Measurements from ENCODE around the gene KCNJ5.
A peak's percentile ranks its signal among the peaks of the same experiment; 100 is the strongest.

KCNJ5 gene

DNA sequence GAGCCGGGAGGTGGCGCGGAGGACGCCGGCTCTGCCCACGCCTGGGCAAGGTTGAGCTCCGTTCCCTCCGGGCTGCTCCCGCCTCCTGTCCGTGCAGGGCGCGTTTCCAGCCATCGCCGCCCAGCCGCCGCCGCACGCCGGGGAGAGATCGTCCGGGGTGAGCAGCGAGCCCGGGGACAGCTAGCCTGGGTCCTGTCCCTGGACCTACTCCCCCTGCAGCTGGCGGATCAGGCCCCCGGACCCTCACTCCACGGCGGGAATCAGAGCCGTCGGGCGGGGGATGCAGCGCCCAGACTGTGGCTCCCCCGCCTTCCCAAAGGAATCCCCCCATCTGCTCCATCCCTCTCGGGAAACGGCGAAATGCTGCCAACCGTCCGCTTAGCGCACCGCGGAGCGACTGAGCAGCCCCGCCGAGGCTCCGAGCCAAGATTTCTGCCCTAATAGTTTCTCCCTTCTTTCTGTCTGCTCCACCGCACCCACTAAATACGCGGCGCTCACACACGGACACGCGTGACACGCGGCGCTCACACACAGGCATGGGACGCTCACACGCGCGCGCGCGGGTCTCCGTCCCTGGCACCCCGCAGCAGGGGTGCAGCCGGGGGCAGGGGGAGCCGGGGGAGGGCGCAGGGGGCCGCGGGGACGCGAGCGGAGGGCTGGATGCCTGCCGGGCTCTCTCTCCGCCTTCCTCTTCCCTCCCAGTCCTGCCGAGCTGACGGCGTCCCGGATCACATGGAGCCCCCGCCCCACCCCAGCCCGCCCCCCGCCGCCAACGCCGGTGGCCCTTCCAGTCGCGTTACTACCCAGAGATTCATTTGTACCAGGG lies at the start of gene KCNJ5:
Gene KCNJ5 (plus strand): TSS at position 814 of the 826 bp plus-strand sequence. CDS start 19,918 bp downstream, outside the sequence.
- H3K4me3 ChIP-seq (ENCODE audit: low read length in 2 of 2) = peak within 1 kb of the TSS; percentile 60 to 62
- peak within 1 kb of the TSS in 1 of 2 donors; percentile 11 for H3K9ac ChIP-seq (ENCODE audit: low read depth in 1 of 2, low read length in 2 of 2)
- peaks cover 14 to 20% of the 10 kb centered on the region in 2 donors for H3K27me3 ChIP-seq (ENCODE audit: control insufficient read depth in 2 of 2, insufficient read depth in 2 of 2, low read length in 2 of 2)
- peaks cover 10 to 17% of the 10 kb centered on the region in 2 donors for H3K4me1 ChIP-seq (ENCODE audit: control insufficient read depth in 2 of 2, insufficient read depth in 2 of 2, low read length in 2 of 2)
- no peaks in the 10 kb centered on the region for H3K9me3 ChIP-seq (ENCODE audit: control insufficient read depth in 2 of 2, low read length in 2 of 2)
- H3K36me3 ChIP-seq (ENCODE audit: control insufficient read depth in 2 of 2, insufficient read depth in 2 of 2, low read length in 2 of 2) = no peaks in the 10 kb centered on the region
- no peak within 1 kb of the TSS for H3K27ac ChIP-seq (ENCODE audit: low read depth in 2 of 2, low read length in 2 of 2)

DNA sequence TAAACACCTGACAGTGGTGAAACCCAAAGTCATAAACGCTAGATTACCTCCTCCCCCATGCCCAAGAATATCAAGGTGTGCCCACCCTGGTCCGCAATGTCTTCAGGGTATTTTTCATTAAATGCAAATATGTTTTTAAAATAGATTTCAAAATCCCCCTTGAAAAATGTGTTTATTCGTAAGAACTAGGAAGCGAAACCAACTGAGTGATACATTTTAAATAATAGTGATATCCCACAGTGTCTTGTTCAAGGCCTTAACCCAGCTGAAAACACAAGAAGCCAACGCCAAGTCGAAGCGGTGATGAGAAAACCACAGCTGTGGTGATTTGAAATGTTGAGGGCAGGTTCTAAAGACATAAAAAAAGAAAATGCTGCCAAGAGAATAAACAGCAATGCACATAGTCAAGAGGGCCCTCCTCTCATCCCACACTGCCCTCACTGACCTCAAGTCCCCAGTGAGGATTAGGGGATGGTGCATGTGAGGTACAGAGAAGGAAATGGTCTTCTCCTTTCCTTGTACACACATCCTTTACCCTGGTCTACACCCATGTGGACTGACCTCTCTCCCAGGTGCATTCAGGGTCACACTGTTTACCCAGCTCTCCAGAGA lies 49.6 kb upstream of the KCNJ5 start:
- H3K4me1 ChIP-seq (ENCODE audit: control insufficient read depth in 2 of 2, insufficient read depth in 2 of 2, low read length in 2 of 2) = no peaks in the 10 kb centered on the region
- H3K36me3 ChIP-seq (ENCODE audit: control insufficient read depth in 2 of 2, insufficient read depth in 2 of 2, low read length in 2 of 2) = no peaks in the 10 kb centered on the region
- H3K9me3 ChIP-seq (ENCODE audit: control insufficient read depth in 2 of 2, low read length in 2 of 2) = no peaks in the 10 kb centered on the region
- H3K4me3 ChIP-seq (ENCODE audit: low read length in 2 of 2) = no peak overlapping the region
- H3K27ac ChIP-seq (ENCODE audit: low read depth in 2 of 2, low read length in 2 of 2) = peak overlapping the region in 1 of 2 donors; percentile 6
- H3K27me3 ChIP-seq (ENCODE audit: control insufficient read depth in 2 of 2, insufficient read depth in 2 of 2, low read length in 2 of 2) = no peaks in the 10 kb centered on the region
- no peak overlapping the region for H3K9ac ChIP-seq (ENCODE audit: low read depth in 1 of 2, low read length in 2 of 2)

DNA sequence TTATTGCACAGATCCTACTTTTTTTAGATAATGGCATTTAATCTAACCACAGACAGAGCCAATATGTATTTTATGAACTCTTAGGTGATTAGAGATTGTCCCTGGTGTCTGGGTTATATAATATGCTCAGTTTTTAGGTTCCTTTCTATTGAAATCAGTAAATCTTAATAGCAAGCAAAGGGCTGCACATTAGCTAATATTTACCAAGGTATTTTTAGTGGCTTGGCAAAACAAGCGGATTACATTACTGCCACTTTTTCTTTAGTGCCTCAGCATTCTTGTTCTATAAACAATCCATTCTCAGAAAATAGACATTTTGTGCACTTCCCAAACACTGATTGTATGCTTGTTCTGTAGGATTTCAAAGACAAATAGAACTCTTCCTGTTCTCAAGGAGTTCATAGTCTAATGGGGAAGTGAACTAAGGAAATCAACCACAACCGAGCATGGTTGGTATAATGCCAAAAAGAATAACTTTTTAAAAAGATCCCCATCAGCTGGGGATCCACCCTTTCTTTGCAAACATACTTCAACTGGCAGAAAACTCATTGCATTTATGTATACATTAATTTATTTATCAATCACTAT lies 47.9 kb upstream of the KCNJ5 start:
- Histone ChIP-seq H3K36me3 (ENCODE audit: control insufficient read depth in 2 of 2, insufficient read depth in 2 of 2, low read length in 2 of 2) (no peaks in the 10 kb centered on the region), H3K4me1 (ENCODE audit: control insufficient read depth in 2 of 2, insufficient read depth in 2 of 2, low read length in 2 of 2) (no peaks in the 10 kb centered on the region), H3K4me3 (ENCODE audit: low read length in 2 of 2) (no peak overlapping the region), H3K27me3 (ENCODE audit: control insufficient read depth in 2 of 2, insufficient read depth in 2 of 2, low read length in 2 of 2) (no peaks in the 10 kb centered on the region), H3K27ac (ENCODE audit: low read depth in 2 of 2, low read length in 2 of 2) (no peak overlapping the region), H3K9me3 (ENCODE audit: control insufficient read depth in 2 of 2, low read length in 2 of 2) (no peaks in the 10 kb centered on the region), H3K9ac (ENCODE audit: low read depth in 1 of 2, low read length in 2 of 2) (no peak overlapping the region)

DNA sequence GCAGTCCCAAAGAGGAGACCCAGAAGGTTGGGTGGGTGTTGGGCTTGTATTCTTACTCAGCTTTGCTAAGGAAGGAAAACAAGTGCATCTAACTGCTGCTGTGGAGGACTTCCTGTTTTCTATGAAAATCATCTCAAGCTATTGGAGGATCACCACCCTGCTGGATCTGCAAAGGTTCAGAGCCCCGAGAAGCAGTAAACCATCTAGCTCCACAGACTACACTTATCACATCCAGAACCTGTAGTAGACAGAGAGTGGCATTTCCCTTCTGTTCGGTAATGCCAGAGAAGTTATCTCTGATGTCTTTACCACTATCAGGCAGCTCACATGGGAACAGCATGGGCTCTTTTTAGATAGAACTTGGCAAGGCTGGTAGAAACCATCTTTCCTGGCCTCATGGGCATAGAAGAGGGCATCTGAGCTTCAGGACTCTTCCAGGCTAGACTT lies 45.8 kb upstream of the KCNJ5 start:
- no peaks in the 10 kb centered on the region for H3K4me1 ChIP-seq (ENCODE audit: control insufficient read depth in 2 of 2, insufficient read depth in 2 of 2, low read length in 2 of 2)
- H3K4me3 ChIP-seq (ENCODE audit: low read length in 2 of 2) = no peak overlapping the region
- no peaks in the 10 kb centered on the region for H3K9me3 ChIP-seq (ENCODE audit: control insufficient read depth in 2 of 2, low read length in 2 of 2)
- no peaks in the 10 kb centered on the region for H3K27me3 ChIP-seq (ENCODE audit: control insufficient read depth in 2 of 2, insufficient read depth in 2 of 2, low read length in 2 of 2)
- H3K27ac ChIP-seq (ENCODE audit: low read depth in 2 of 2, low read length in 2 of 2) = no peak overlapping the region
- H3K36me3 ChIP-seq (ENCODE audit: control insufficient read depth in 2 of 2, insufficient read depth in 2 of 2, low read length in 2 of 2) = no peaks in the 10 kb centered on the region
- no peak overlapping the region for H3K9ac ChIP-seq (ENCODE audit: low read depth in 1 of 2, low read length in 2 of 2)

DNA sequence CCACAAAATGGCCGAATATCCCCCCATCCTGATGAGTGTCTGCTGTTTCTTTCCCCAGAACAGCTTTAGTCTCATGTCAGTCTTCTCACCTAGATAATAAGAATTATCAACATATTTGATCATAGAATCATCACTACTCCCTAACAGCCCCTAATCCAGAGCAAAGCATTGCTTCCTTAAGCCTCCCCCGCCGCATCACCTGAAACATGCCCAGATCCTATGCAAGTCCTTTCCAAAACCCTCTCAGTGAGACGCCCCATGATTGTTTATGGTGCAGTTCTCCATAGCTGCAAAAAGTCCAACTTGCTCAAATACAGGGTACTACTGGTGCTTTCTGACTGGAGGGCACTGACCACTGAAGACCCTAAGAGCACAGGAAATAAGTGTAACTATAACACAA lies 44.2 kb upstream of the KCNJ5 start:
- no peak overlapping the region for H3K4me3 ChIP-seq (ENCODE audit: low read length in 2 of 2)
- H3K27ac ChIP-seq (ENCODE audit: low read depth in 2 of 2, low read length in 2 of 2) = no peak overlapping the region
- no peak overlapping the region for H3K9ac ChIP-seq (ENCODE audit: low read depth in 1 of 2, low read length in 2 of 2)
- H3K27me3 ChIP-seq (ENCODE audit: control insufficient read depth in 2 of 2, insufficient read depth in 2 of 2, low read length in 2 of 2) = no peaks in the 10 kb centered on the region
- no peaks in the 10 kb centered on the region for H3K9me3 ChIP-seq (ENCODE audit: control insufficient read depth in 2 of 2, low read length in 2 of 2)
- no peaks in the 10 kb centered on the region for H3K4me1 ChIP-seq (ENCODE audit: control insufficient read depth in 2 of 2, insufficient read depth in 2 of 2, low read length in 2 of 2)
- H3K36me3 ChIP-seq (ENCODE audit: control insufficient read depth in 2 of 2, insufficient read depth in 2 of 2, low read length in 2 of 2) = no peaks in the 10 kb centered on the region

DNA sequence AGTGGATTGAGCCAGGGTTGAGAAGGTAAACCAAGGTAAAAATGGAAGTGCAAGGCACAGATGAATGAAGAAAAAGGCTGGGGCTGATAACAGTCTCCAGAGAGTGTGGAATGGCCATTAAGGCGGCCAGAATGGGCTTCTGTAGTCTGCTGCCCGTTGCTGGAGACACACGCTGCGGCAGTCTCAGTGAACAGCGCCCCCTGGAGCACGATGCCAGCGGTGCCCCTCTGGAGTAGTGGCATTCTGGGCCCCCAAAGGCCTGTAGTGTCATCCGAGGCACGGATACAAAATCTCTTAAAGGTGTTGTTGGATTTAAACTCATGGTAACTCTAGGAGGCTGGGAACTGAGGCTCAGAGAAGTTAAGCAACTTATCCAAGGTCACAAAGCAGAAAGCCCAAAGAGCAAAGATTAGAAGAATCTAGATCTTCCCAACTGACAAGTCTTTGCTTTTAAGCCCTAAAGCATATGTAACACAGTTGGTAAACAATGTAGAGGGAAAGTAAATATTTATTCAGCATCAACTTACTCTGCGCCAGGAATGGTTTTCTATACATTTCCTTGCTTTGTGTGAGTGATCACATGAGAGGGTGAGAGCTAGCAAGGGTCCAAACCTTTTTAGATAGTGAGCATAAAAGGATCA lies 42.2 kb upstream of the KCNJ5 start:
- Histone ChIP-seq H3K36me3 (ENCODE audit: control insufficient read depth in 2 of 2, insufficient read depth in 2 of 2, low read length in 2 of 2) (no peaks in the 10 kb centered on the region), H3K27me3 (ENCODE audit: control insufficient read depth in 2 of 2, insufficient read depth in 2 of 2, low read length in 2 of 2) (no peaks in the 10 kb centered on the region), H3K4me3 (ENCODE audit: low read length in 2 of 2) (no peak overlapping the region), H3K4me1 (ENCODE audit: control insufficient read depth in 2 of 2, insufficient read depth in 2 of 2, low read length in 2 of 2) (no peaks in the 10 kb centered on the region), H3K9me3 (ENCODE audit: control insufficient read depth in 2 of 2, low read length in 2 of 2) (no peaks in the 10 kb centered on the region), H3K9ac (ENCODE audit: low read depth in 1 of 2, low read length in 2 of 2) (no peak overlapping the region), H3K27ac (ENCODE audit: low read depth in 2 of 2, low read length in 2 of 2) (no peak overlapping the region)

DNA sequence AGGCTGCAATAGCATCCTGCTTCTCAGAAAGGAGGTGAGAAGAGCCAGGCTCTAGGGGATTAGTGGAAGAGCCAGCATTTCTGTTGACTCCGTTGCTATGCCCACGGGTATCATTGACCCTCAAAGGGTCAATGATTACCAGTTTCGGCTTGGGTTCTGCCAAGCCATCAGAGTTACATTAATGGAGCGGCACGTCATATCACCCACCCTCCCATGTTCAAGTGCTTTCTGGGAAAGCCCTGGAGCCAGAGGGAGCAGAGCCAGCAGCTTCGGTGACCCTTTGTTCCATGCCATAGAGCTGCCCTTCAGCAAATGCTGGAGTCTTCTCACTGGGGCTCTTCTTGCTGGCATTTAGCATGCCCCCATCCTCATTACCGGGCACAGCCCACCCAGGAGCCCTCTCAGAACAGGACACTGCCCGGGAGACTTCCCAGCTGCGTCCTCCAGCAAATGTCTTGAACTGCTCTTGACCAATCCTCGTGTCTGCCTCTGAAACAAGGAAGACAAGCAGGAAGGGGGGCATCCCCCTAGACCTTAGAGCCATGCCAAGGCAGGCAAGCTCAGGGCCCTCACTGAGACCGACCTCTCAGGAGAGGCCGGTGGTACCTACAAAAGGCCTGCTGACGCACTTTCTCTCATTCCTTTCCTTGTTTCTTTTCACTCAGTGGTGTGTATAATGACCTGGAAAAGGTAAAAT lies 38.7 kb upstream of the KCNJ5 start:
- H3K4me1 ChIP-seq (ENCODE audit: control insufficient read depth in 2 of 2, insufficient read depth in 2 of 2, low read length in 2 of 2) = no peaks in the 10 kb centered on the region
- H3K27me3 ChIP-seq (ENCODE audit: control insufficient read depth in 2 of 2, insufficient read depth in 2 of 2, low read length in 2 of 2) = no peaks in the 10 kb centered on the region
- H3K27ac ChIP-seq (ENCODE audit: low read depth in 2 of 2, low read length in 2 of 2) = no peak overlapping the region
- no peaks in the 10 kb centered on the region for H3K9me3 ChIP-seq (ENCODE audit: control insufficient read depth in 2 of 2, low read length in 2 of 2)
- H3K4me3 ChIP-seq (ENCODE audit: low read length in 2 of 2) = no peak overlapping the region
- H3K36me3 ChIP-seq (ENCODE audit: control insufficient read depth in 2 of 2, insufficient read depth in 2 of 2, low read length in 2 of 2) = no peaks in the 10 kb centered on the region
- no peak overlapping the region for H3K9ac ChIP-seq (ENCODE audit: low read depth in 1 of 2, low read length in 2 of 2)

DNA sequence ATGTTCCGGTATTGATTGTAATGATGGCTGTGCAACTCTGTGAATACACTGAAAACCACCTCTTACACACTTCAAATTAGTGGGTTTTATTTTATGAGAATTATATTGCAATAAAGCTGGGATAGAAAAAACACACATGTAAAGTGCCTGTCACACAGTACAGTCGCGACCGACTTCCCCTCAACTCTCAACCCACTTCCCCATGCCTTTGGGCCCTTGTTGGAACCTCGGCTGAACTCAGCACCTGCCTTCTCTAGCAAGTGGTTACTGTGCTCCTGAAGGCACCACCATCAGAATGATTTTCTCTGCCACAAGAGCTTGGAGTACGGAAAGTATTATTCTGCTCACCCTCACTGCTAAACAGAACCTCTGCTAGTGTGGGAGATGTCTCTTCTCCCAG lies 37.6 kb upstream of the KCNJ5 start:
- Histone ChIP-seq H3K4me1 (ENCODE audit: control insufficient read depth in 2 of 2, insufficient read depth in 2 of 2, low read length in 2 of 2) (no peaks in the 10 kb centered on the region), H3K9me3 (ENCODE audit: control insufficient read depth in 2 of 2, low read length in 2 of 2) (no peaks in the 10 kb centered on the region), H3K4me3 (ENCODE audit: low read length in 2 of 2) (no peak overlapping the region), H3K27me3 (ENCODE audit: control insufficient read depth in 2 of 2, insufficient read depth in 2 of 2, low read length in 2 of 2) (no peaks in the 10 kb centered on the region), H3K9ac (ENCODE audit: low read depth in 1 of 2, low read length in 2 of 2) (no peak overlapping the region), H3K27ac (ENCODE audit: low read depth in 2 of 2, low read length in 2 of 2) (no peak overlapping the region), H3K36me3 (ENCODE audit: control insufficient read depth in 2 of 2, insufficient read depth in 2 of 2, low read length in 2 of 2) (no peaks in the 10 kb centered on the region)

DNA sequence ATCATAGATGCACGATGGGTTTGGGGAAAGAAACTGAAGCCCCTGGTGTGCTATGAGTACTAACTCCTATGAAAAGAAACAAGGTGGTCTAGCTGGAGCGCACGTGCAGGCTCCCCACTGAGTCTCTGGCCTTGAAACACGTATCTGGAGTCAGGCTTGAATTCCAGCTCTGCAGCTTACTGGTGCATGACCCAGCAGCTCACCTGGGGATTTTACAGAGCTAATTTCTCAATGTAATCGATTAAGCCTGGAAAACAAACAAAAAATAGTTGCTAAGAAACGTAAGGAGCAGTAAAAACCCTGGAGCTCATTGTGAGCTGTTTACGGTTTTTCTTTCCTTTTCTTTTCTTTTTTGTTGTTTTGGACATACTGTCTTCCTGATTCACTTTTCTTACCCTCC lies 36.3 kb upstream of the KCNJ5 start:
- no peaks in the 10 kb centered on the region for H3K27me3 ChIP-seq (ENCODE audit: control insufficient read depth in 2 of 2, insufficient read depth in 2 of 2, low read length in 2 of 2)

More for the DNA sequence above, 36.3 kb upstream of the KCNJ5 start:
- no peak overlapping the region for H3K4me3 ChIP-seq (ENCODE audit: low read length in 2 of 2)
- no peak overlapping the region for H3K9ac ChIP-seq (ENCODE audit: low read depth in 1 of 2, low read length in 2 of 2)
- no peaks in the 10 kb centered on the region for H3K9me3 ChIP-seq (ENCODE audit: control insufficient read depth in 2 of 2, low read length in 2 of 2)
- no peak overlapping the region for H3K27ac ChIP-seq (ENCODE audit: low read depth in 2 of 2, low read length in 2 of 2)
- no peaks in the 10 kb centered on the region for H3K4me1 ChIP-seq (ENCODE audit: control insufficient read depth in 2 of 2, insufficient read depth in 2 of 2, low read length in 2 of 2)
- H3K36me3 ChIP-seq (ENCODE audit: control insufficient read depth in 2 of 2, insufficient read depth in 2 of 2, low read length in 2 of 2) = no peaks in the 10 kb centered on the region
